Measurements from ENCODE around the gene ZNF431.
"Not testable (repeated sequence)": the region's sequence is repeated elsewhere in the genome, so short reads cannot be mapped to it uniquely, and the experiment has no call there.

Gene ZNF431

DNA sequence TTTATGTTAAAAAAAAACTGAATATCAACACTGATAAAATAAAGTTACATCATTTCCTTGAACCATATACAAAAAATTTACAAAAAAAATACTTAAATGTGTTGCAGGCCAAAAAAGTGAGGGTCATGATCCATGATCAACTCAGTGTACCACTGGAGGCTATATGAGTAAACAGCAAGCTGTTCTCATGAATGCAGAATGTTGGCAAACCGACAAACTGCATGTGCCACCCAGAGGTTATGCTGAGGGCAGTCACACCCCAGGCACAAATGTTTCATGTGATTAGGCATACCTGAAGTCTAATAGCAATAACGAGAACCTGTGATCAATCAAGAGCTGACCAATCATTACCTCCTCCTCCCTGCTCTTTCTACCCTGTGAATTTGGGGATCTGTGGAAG is 91.9 kb downstream of the ZNF431 start:
- H3K4me3 ChIP-seq (ENCODE audit: low read length) = no peak overlapping the region
- DNase-seq (ENCODE audit: low read depth) = no peak
- TF ChIP-seq, protein P1, sequence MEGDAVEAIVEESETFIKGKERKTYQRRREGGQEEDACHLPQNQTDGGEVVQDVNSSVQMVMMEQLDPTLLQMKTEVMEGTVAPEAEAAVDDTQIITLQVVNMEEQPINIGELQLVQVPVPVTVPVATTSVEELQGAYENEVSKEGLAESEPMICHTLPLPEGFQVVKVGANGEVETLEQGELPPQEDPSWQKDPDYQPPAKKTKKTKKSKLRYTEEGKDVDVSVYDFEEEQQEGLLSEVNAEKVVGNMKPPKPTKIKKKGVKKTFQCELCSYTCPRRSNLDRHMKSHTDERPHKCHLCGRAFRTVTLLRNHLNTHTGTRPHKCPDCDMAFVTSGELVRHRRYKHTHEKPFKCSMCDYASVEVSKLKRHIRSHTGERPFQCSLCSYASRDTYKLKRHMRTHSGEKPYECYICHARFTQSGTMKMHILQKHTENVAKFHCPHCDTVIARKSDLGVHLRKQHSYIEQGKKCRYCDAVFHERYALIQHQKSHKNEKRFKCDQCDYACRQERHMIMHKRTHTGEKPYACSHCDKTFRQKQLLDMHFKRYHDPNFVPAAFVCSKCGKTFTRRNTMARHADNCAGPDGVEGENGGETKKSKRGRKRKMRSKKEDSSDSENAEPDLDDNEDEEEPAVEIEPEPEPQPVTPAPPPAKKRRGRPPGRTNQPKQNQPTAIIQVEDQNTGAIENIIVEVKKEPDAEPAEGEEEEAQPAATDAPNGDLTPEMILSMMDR (conservative IDR thresholded peaks at IDR 0.05; ENCODE audit: low read length) = no peak

DNA sequence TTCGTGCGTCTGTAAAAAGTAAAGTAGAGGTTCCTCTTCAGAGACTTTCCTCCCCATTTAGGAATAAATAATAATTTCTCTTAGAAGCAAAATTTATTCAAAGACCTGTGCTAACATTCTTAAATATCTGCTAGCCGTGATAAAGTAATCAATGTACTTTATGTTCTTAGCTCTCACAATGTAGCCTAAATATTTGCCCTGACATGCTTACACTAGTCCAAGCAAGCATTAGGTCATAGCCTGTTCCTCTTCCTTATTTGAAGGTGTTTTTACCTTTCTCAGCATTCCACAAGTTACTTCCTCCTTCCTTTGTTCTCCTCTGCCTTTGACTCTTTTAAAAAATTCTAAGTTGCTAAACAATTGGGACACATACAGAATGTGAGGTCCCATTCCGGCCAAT is 94.9 kb downstream of the ZNF431 start:
- DNase-seq (ENCODE audit: low read depth); H3K4me3 ChIP-seq (ENCODE audit: low read length): not testable (repeated sequence)

DNA sequence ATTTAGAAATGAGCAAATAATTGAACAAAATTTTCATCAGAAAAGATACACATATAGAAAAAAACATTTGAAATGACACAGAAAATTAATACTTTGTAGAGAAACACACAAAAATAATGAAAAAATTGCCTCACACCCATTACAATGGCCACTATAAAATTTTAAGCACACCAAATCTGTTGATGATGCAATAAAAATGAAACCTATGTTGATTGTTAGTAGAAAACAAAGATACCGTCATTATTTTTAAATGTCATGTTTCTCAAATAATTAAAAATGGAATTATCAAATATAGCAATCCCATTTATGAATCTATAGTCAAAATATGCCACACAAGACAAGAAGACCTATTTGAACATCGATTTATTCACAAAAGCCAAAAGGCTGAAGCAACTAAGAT is 96.8 kb downstream of the ZNF431 start:
- TF ChIP-seq, protein P1 (conservative IDR thresholded peaks at IDR 0.05; ENCODE audit: low read length) = no peak
- H3K4me3 ChIP-seq (ENCODE audit: low read length) = no peak overlapping the region
- no peak for DNase-seq (ENCODE audit: low read depth)
